GM18858 (cell line): ENCODE results near the gene MAP3K9.
"Not testable (repeated sequence)": the region's sequence is repeated elsewhere in the genome, so short reads cannot be mapped to it uniquely, and the experiment has no call there.

Experiments
- ATAC-seq: cut with Tn5 transposase; IDR thresholded peaks from one replicate; pipeline ENCODE4 v1.9.1; 2021; ENCODE audit not compliant: unreplicated experiment

Gene MAP3K9

DNA sequence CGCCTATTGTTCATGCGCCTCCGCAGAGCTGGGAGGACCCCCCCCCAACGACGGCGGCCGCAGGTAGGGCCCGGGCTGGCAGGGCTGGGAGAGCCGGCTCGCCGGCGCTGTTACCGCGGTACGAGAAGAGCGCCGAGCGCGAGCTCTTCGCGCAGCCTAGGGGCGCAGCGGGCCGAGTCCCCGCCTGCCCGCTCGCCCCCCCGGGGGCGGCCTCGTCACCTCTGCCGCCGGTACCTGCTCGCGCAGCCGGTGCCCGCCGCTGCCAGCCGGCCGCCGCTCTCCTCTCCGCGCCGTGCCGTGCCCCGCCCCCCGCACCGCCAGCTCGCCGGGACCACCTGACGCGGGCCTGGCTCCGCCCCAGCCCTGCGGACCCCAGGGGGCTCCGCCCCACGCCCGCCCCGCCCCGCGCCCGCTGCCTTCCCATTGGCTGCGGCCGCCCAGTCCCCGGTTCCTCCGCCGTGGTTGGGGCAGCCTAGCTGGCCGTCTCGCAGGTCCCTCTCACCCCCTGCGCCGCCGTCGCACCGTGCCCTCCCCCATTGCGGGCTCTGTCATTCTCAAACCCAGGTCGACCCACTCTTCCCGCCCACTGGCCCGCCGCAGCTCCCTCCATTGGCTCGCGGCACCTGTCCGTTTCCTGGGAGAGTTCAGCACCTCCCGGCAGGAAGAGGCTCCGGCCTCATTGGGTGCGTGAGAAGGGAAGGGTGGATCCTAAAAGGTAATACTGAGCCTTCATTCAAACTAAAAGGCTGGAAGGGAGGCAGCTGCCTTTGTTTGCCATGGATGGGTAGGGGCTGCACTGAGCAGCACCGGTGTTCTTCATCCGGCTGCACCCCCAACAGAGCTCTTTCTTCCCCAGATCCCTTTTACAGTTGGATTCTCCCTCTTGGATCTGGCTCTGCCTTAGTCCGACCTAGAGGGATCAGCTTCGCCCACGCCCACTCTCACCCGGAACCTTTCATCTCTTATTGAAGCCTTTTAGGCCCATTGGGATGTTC lies at the start of gene MAP3K9:
MAP3K9 (minus strand) TSS at position 289 of the 995 bp plus-strand sequence. CDS start 342 bp downstream, outside the sequence.
- ATAC-seq = peak; percentile 80

GRCh38 chr14:70858641-70859040 lies 49.3 kb upstream of the MAP3K9 start:
- no peak for ATAC-seq

- ATAC-seq = no peak
Observed at GRCh38 chr14:70857496-70857890, 48.2 kb upstream of the MAP3K9 start.

- no peak for ATAC-seq
Observed at GRCh38 chr14:70856851-70857495, 47.7 kb upstream of the MAP3K9 start.

GRCh38 chr14:70855486-70855885 lies 46.2 kb upstream of the MAP3K9 start:
- no peak for ATAC-seq

DNA sequence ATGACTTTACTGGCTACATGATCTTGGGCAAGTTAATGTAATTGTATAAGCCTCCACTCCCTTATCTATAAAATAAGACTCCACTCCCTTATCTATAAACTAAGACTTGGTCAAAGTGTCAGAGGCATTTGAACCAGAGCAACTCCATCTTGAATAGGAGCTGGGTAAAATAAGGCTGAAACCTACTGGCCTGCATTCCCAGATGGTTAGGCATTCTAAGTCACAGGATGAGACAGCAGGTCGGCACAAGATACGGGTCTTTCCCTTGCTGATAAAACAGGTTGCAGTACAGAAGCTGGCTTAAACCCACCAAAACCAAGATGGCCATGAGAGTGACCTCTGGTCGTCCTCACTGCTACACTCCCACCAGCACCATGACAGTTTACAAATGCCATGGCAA lies 44.3 kb upstream of the MAP3K9 start:
- ATAC-seq = not testable (repeated sequence)

DNA sequence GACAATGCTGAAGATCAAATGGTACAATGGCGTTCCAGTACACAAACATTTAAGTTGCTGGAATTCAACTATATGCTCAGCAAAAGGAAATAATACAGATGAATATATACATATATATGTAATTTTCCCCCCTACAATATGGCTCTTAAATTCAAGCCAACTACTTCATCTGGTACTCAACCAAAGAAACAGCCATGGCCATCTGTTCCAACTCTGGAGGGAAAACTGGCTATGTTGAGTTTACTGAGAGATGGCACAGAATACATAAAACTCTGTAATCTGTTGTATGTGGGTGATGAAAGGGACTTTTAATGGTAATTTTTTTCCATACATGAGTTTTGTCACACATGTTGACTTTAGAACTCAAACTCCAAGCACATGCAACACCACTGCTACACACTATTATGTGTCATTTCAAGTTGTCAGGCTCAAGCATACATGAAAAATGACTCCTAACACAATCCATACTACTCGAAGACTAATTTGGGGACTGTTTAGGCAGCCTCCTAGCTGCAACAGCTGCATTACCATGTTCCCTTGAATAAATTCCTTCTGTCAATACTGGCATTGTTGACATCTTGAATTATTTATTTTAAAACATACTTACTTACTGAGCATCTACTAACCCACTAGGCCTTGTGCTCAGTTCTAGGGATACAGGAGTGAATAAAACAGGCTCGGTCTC lies 38.2 kb upstream of the MAP3K9 start:
- ATAC-seq = no peak

DNA sequence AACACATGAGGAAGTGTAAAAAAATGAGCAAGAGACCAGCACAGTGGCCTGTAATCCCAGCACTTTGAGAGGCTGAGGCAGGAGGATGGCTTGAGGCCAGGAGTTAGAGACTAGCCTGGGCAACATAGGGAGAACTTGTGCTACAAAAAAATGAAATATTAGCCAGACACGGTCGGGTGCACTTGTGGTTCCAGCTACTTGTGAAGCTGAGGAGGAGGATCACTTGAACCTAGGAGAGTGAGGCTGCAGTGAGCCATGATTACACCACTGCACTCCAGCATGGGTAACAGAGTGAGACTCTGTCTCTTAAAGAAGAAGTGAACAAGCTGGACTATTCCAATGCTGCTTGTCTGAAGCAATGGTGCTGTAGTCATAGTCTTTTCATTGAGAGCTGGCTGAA lies 36.3 kb upstream of the MAP3K9 start:
- no peak for ATAC-seq

DNA sequence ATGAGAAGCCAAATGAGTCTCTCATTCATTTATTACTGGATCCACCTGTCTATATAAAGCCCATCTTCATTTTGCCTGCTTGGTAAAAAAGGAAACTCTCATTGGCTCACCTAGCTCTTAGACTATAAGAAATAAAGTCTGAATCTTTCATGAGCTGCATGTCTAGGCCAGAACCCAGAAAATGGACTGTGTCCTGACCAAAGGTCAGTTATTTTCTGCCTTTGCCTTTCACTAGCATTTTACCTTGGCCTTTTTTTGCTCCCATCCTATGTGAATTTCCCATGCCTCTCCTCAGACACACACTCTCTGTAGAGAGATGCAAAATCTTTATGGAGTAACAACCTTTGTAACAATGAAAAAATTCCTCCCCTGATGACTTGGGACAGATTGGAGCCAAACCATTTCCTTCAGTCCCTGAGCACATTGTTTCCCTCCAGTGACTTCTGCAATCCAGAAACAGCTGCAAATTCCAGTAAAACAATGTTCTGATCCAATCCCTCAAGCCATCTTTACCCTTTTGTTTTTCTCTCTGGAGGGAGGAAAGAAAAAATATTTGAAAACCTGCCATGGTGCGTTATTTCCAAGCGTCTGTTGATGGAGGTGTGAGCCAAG lies 33.6 kb upstream of the MAP3K9 start:
- no peak for ATAC-seq

GRCh38 chr14:70838076-70838475 lies 28.8 kb upstream of the MAP3K9 start:
- no peak for ATAC-seq

DNA sequence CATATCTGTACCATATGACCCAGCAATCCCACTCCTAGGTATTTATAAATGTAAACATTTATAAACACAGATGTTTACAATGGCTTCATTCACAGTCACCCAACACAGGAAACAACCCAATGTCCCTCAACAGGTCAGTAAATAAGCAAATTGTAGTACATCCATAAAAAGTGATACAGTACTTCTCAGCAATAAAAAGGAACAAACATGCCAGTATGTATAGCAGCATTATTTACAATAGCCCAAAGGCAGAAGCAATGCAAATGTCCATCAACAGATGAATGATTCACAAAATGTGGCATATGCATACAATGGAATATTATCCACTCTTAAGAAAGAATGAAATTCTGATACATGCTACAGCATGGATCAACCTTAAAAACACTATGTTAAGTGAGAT lies 27.6 kb upstream of the MAP3K9 start:
- ATAC-seq = no peak

DNA sequence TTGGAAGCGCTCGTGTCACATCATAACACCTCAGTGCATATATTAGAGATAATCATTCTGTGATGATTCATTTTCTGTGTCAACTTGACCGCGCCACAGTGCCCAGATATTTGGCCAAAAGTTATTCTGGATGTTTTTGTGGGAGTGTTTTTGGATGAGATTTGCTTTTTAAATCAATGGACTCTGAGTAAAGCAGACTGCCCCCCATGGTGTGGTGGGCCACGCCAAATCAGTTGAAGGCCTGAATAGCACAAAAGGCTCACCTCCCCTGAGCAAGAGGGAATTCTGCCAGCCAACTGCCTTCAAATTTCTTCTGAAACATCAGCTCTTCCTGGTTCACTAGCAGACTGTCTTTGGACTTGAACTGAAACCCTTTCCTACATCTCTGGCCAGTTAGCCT lies 24.6 kb upstream of the MAP3K9 start:
- no peak for ATAC-seq

- ATAC-seq = no peak
Observed at GRCh38 chr14:70832561-70833305, 23.4 kb upstream of the MAP3K9 start.

- no peak for ATAC-seq
Observed at GRCh38 chr14:70830998-70831781, 21.9 kb upstream of the MAP3K9 start.

- no peak for ATAC-seq
Observed at GRCh38 chr14:70828188-70828587, 18.9 kb upstream of the MAP3K9 start.

GRCh38 chr14:70827752-70828151 lies 18.4 kb upstream of the MAP3K9 start:
- ATAC-seq = no peak

DNA sequence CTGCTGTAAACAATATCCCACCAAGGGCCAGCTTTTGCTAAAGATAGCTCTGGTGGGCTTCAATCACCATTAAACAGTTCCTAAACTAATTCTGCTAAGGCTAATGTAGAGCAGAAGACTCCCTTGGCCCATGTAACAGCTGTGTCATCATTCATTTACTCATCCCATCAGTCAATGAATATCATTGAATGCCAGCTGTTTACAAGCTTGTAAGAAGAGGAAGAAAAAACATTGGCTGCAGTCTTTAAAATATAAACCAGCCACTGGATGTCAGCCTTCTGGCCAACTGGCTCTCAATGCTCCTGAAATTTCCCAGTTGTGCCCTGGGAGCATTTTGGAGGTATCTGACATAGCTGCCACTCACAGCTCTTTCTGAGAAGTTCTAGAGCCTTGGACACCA lies 18.0 kb upstream of the MAP3K9 start:
- ATAC-seq = no peak

- no peak for ATAC-seq
Observed at GRCh38 chr14:70823281-70823680, 14.0 kb upstream of the MAP3K9 start.

GRCh38 chr14:70822530-70823185 lies 13.3 kb upstream of the MAP3K9 start:
- ATAC-seq = no peak
